Right lobe of liver (tissue), 4 donors: Measurements from ENCODE around the gene GBP6.

Experiments used
- POLR2A ChIP-seq: fragments of 450-650 bp; IDR thresholded peaks from one replicate; pipeline ENCODE4 v1.6.1; 2017; ENCODE audit warnings: antibody characterized with exemption, mild to moderate bottlenecking
- TF ChIP-seq, protein P1 (sequence below), 4 donors: fragments of 200-600 bp in 3 of 4; fragments of 450-650 bp in 1 of 4; IDR thresholded peaks; one replicate each; pipeline versions ENCODE4 v1.5.1 to v1.8.0; 2016 to 2022; ENCODE audit warnings: antibody characterized with exemption in 4 of 4, mild to moderate bottlenecking in 2 of 4
- donor health status: DM: no; HTN: no; CAD: no.
- donor health status: DM: no; HTN: no; CAD: no.
- donor health status: DM: no; HTN: yes; CAD: no.

- TF ChIP-seq, protein P1, sequence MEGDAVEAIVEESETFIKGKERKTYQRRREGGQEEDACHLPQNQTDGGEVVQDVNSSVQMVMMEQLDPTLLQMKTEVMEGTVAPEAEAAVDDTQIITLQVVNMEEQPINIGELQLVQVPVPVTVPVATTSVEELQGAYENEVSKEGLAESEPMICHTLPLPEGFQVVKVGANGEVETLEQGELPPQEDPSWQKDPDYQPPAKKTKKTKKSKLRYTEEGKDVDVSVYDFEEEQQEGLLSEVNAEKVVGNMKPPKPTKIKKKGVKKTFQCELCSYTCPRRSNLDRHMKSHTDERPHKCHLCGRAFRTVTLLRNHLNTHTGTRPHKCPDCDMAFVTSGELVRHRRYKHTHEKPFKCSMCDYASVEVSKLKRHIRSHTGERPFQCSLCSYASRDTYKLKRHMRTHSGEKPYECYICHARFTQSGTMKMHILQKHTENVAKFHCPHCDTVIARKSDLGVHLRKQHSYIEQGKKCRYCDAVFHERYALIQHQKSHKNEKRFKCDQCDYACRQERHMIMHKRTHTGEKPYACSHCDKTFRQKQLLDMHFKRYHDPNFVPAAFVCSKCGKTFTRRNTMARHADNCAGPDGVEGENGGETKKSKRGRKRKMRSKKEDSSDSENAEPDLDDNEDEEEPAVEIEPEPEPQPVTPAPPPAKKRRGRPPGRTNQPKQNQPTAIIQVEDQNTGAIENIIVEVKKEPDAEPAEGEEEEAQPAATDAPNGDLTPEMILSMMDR (IDR thresholded peaks at IDR 0.05), result no peak
- TF ChIP-seq POLR2A, result no peak
Observed at GRCh38 chr1:89335486-89335885, 28.4 kb upstream of the GBP6 start.
